Activated CD4-positive, CD25-positive, alpha-beta regulatory T cell treated with anti-CD3 and anti-CD28 coated beads, Interleukin-2, amount 50 U/mL, for 24 hours (primary cell): Measurements from ENCODE around the gene SPRYD4.
A peak's percentile ranks its signal among the peaks of the same experiment; 100 is the strongest.

Source experiments
- ATAC-seq, 2 donors: fragments of 150-1000 bp; cut with Tn5 transposase; one replicate each; pipeline ENCODE4 v1.10.0; 2021; ENCODE audit warnings: mild to moderate bottlenecking in 1 of 2, moderate library complexity in 1 of 2

Gene SPRYD4

DNA sequence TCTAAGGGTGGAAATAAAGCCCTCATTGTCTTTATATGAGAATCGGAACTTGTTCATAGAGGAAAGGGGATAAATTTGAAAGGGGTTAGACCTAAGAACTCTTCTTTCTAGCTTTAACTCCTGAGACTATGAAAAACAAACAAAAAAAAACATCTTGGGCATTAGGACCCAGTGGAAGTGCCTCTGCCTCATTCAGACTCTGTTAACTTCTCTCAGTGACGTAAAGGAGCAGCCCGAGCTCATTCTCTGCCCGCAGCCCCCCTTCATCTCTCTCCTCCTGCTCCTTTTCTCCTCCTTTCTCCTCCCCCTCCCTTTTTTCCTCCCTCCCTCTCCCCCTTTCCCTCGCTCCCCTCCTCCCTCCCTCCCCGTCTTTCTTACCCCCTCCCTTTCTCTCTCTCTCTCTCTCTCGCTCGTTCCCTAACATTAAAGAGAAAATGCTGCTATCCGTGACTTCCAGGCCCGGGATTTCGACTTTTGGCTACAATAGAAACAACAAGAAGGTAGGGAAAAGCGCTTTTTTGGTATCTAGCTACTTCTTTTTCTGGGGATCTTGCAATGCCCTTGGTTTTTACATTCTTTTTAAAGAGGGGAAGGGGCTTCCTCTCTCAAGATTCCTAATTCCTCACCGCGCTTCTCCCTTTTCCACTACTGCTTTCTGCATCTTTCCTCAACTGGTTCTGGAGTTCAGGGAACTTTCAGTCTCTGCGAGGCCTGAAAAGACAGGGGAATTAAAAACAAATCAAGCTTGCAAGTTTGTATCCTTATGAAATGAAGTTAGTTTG, 53.4 kb downstream of the SPRYD4 start, which contains the start of gene RBMS2:
RBMS2 (plus strand) TSS at position 231 of the 782 bp plus-strand sequence; CDS start at position 435, 204 bp downstream.
- peak; percentile 58 to 88 for ATAC-seq

DNA sequence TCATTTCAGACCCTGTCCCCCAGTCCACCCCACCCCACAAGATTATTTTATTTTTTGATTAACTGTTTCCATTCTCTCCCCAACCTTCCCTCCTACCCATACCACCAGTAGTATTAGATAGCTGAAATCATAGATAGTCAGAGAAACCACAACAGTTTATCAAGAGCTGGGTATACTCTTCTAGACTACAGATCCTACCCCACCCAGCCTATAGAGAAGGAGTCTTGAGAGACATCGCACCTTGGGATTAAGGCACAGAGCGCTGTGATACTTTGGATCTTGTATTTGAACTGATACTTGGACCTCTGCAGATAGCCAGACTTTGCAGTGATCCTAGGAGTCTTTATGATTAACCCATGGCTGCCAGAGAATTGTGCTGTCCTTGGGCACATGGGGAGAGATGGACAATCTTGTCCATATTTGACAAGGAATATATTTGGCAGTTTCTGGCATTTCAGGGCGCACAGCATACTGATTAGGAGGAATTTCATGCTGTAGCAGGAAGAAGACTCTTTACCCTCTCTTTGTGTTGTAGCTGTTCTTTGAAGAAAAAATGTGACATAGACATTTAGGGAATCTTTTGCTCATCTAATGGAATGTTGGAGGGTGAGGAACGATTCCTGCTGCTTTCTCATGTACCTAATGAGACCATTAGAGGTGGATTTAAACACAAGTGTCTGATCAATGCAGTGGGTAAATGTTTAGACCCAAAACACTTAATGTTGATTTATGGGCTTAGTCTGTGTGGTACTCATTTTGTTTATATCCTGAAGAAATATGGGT, 54.2 kb downstream of the SPRYD4 start:
- peak in 1 of 2 donors; percentile 71 for ATAC-seq

DNA sequence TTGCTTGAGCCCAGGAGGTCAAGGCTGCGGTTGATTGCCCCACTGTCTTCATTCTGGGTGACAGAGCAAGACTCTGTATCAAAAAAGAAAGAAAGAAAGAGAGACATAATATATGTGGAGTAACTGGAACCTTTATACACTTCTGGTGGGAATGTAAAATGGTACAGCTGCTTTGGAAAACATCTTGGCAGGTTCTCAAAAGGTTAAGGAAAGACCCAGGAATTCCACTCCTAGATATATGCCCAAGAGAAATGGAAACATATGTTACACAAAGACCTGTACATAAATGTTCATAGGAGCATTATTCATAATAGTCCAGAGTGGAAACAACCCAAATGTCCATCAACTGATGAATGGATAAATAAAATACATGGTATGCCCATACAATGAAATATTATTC, 60.5 kb downstream of the SPRYD4 start:
- ATAC-seq = no peak
